K562 (cell line): ENCODE data around the gene CORO6. TPM values are rescaled to one million over a fixed set of nuclear protein-coding genes. Genes with fewer than 3 reads are reported as not detected.

Source experiments
- ARID3B ChIP-seq: fragments of 250-450 bp; sonication (Bioruptor Pico); IDR thresholded peaks from 2 replicates; pipeline ENCODE4 v1.4.0; 2020; ENCODE audit warnings: borderline replicate concordance
- CBFB ChIP-seq: sonication (generic); formaldehyde crosslinking; IDR thresholded peaks from 2 replicates; pipeline ENCODE4 v1.4.0; 2020; ENCODE audit warnings: mild to moderate bottlenecking, missing genetic modification reagents
- E2F1 ChIP-seq: sonication (generic); formaldehyde crosslinking; IDR thresholded peaks from 2 replicates; pipeline ENCODE4 v1.8.1; 2023; ENCODE audit warnings: mild to moderate bottlenecking, missing genetic modification reagents, moderate library complexity
- E2F6 ChIP-seq, 2 experiments: IDR thresholded peaks; 2 replicates each; pipeline ENCODE4 v1.6.1; 2011; ENCODE audit warnings: borderline replicate concordance in 1 of 2, control low read depth in 1 of 2, low read depth in 1 of 2, low read length in 1 of 2, mild to moderate bottlenecking in 1 of 2, mixed read lengths in 1 of 2, moderate library complexity in 1 of 2; ENCODE audit not compliant: insufficient read depth in 1 of 2, insufficient read length in 1 of 2, poor library complexity in 1 of 2, severe bottlenecking in 1 of 2; ENCODE audit errors: extremely low read depth in 1 of 2
- GABPB1 ChIP-seq: sonication (generic); formaldehyde crosslinking; IDR thresholded peaks from 2 replicates; pipeline ENCODE4 v1.8.0; 2022; ENCODE audit warnings: mild to moderate bottlenecking, missing genetic modification reagents
- MIER1 ChIP-seq: fragments of 450-650 bp; IDR thresholded peaks from 2 replicates; pipeline ENCODE4 v1.6.1; 2016; ENCODE audit warnings: antibody characterized with exemption, mild to moderate bottlenecking, low read depth
- MLX ChIP-seq, 2 experiments: fragments of 450-650 bp in 1 of 2; sonication (generic) in 1 of 2; formaldehyde crosslinking; conservative IDR thresholded peaks; 2 replicates each; pipeline versions ENCODE4 v1.4.0 to v1.8.1; 2020 to 2022; ENCODE audit warnings: mild to moderate bottlenecking in 1 of 2, missing genetic modification reagents in 1 of 2
- PHB ChIP-seq: fragments of 250-450 bp; sonication (Bioruptor Pico); IDR thresholded peaks from 2 replicates; pipeline ENCODE4 v1.5.0; 2021
- RERE ChIP-seq: sonication (generic); formaldehyde crosslinking; IDR thresholded peaks from 2 replicates; pipeline ENCODE4 v1.8.0; 2023; ENCODE audit warnings: missing genetic modification reagents, mild to moderate bottlenecking, borderline replicate concordance
- THRA ChIP-seq: fragments of 450-650 bp; IDR thresholded peaks from 2 replicates; pipeline ENCODE4 v1.6.1; 2017; ENCODE audit warnings: mild to moderate bottlenecking, moderate library complexity
- USF2 ChIP-seq: sonication (generic); formaldehyde crosslinking; IDR thresholded peaks from 2 replicates; pipeline ENCODE4 v1.5.0; 2020; ENCODE audit warnings: missing genetic modification reagents
- polyA plus RNA-seq, 8 experiments: library from polyadenylated mRNA; depleted of rRNA in 4 of 8; stranded (reverse) in 5 of 8; unstranded in 3 of 8; fragments of >200 nt; fragmentation: Nextera tagmentation in 2 of 8; fragmentation: Illumina TruSeq in 1 of 8; extraction: Ambion mirVana in 2 of 8; extraction: Trizol in 1 of 8; gene quantifications; 2 replicates each; pipeline versions ENCODE4 v1.2.1 to v1.2.3, GENCODE V29; 2011 to 2014; ENCODE audit warnings: inconsistent platforms in 1 of 8, missing spikeins in 1 of 8
- total RNA-seq, 7 experiments: library from RNA; depleted of rRNA in 6 of 7; stranded (reverse); fragments of >200 nt in 6 of 7; fragmentation: Illumina TruSeq in 2 of 7; extraction: Trizol in 2 of 7; gene quantifications; 2 replicates each; pipeline versions ENCODE4 v1.2.1 to v1.2.3, GENCODE V29; 2011 to 2021; ENCODE audit warnings: low replicate concordance in 1 of 7

Gene CORO6
- total and polyA plus RNA-seq, 9 of the 15 experiments (the other 6 are each of a cell fraction or from before 2014, with no cell fraction given) = 0.04 to 11.9 (median 2.4) TPM

GRCh38 chr17:29593591-29594518 lies 28.9 kb downstream of the CORO6 start (continued):
- TF ChIP-seq CBFB (CRISPR knock-in tag) (0 out of 2 replicates have a peak, but pooled peaks have one; percentile 43), THRA (no peak), MIER1 (peak; percentile 95), E2F1 (CRISPR knock-in tag) (peak; percentile 95; the same call in 1 of the 2 replicates), PHB (no peak), MLX (CRISPR knock-in tag; conservative IDR thresholded peaks at IDR 0.05) (0 out of 4 replicates have a peak, but pooled peaks of 1 of the 2 experiments have one; percentile 77), USF2 (CRISPR knock-in tag) (0 out of 2 replicates have a peak, but pooled peaks have one; percentile 31), ARID3B (CRISPR knock-in tag) (no peak), E2F6 (IDR thresholded peaks at IDR 0.05; ENCODE audit: borderline replicate concordance in 1 of 2, extremely low read depth in 1 of 2, insufficient read depth in 1 of 2, insufficient read length in 1 of 2, low read depth in 1 of 2, low read length in 1 of 2, poor library complexity in 1 of 2, severe bottlenecking in 1 of 2) (peak; percentile 15 to 27), RERE (CRISPR knock-in tag) (no peak; the same call in 1 of the 2 replicates), GABPB1 (CRISPR knock-in tag) (peak; percentile 72)
